Stimulated activated CD8-positive, alpha-beta memory T cell treated with anti-CD3 and anti-CD28 coated beads, Interleukin-2, amount 100 ng/mL, for 48 hours (primary cell): Measurements from ENCODE around the gene LAIR2.

Experiments
- DNase-seq, 2 donors: peaks; one replicate each; pipeline ENCODE4 v3.0.0-alpha.2; 2020; ENCODE audit warnings: low read depth in 2 of 2

Gene LAIR2, protein sequence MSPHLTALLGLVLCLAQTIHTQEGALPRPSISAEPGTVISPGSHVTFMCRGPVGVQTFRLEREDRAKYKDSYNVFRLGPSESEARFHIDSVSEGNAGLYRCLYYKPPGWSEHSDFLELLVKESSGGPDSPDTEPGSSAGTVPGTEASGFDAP

DNA sequence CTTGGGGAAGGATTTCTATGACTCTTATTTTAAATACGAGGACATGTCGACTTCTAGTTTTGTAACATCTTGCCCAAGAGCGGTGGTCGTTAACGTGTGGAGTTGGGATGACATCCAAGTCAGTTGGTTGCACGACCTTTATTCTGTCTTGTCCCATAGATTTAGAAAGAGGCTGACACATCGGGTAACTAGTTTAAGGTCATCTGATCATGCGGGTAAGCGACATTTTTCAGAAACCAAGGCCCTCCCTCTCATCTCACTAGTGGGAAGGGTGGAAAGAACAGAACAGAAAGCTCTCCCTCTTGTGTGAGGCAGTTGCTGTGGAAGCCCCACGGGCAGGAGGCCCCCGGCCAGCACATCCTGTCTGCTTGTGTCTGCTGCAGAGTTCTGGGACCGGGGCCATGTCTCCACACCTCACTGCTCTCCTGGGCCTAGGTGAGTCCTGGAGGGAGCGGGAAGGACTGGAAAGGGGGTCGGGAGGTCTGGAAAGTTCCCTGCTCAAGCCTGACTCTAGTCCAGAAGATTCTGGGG lies at the start of gene LAIR2:
LAIR2 (plus strand) TSS at position 314 of the 531 bp plus-strand sequence; CDS start at position 402, 88 bp downstream.
- DNase-seq = no peak

DNA sequence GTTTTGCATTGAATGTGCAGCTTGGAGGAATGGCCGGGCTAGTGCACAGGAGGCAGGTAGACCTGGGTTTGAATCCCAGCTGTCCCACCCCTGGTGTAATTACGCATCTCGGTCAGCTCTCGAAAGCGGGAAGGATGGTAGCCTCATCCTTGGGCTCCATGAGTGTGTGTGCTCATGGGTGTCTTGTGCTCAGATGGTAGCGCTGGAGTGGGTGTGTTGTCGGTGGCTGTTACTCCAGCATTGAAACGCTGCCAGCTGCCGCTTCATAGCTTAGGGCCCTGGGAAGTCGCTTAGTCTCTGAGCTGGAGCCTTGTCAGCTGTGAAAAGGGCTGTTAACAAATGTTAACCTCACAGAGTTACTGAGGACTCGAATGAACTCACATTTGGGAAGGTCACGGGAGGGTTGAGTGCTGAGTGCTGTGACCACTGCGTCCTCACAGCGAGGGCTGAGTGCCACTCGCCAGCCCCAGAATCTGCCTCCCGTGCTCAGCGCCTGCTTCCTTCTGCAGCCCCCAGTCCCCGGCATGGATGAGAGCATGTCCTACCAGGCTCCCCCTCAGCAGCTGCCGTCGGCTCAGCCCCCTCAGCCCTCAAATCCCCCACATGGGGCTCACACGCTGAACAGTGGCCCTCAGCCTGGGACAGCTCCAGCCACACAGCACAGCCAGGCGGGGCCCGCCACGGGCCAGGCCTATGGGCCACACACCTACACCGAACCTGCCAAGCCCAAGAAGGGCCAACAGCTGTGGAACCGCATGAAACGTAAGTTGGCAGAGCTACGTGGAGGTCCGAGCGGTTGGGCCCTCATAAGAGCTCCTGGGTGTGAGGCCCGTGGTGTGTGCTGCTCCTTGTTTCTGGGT lies 48.5 kb upstream of the LAIR2 start:
- DNase-seq = no peak

DNA sequence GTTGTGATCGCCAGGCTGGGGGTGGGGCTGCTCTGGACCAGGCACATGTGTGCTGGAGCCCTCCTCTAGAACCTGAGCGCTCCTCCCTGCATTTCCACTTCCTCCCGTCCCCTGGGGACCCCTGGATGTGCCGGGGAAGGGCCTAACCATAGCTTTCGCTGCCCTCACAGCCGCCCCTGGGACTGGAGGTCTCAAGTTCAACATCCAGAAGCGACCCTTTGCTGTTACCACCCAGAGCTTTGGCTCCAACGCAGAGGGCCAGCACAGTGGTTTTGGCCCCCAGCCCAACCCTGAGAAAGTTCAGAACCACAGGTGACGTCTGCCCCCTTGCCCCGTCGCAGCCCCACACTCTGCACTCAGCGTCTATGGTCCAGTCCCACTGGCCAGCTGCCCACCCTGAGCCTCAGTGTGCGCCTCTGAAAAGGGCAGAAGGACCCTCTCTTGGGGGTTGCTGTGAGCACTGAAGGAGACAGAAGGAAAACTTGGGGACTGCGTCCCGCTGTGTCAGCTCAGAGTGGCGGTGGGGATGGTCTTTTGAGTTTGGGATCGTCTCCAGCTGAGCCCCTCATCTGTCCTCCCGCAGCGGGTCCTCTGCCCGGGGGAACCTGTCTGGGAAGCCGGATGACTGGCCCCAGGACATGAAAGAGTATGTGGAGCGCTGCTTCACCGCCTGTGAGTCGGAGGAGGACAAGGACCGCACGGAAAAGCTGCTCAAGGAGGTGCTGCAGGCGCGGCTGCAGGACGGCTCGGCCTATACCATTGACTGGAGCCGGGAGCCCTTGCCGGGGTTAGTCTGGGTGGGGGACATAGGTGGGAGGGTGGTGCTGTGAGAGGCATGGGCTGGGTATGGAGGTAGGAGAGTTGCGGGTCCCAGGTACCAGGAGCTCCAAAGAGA lies 47.6 kb upstream of the LAIR2 start:
- DNase-seq = no peak

- DNase-seq = no peak
Observed at GRCh38 chr19:54455786-54456422, 46.7 kb upstream of the LAIR2 start.

DNA sequence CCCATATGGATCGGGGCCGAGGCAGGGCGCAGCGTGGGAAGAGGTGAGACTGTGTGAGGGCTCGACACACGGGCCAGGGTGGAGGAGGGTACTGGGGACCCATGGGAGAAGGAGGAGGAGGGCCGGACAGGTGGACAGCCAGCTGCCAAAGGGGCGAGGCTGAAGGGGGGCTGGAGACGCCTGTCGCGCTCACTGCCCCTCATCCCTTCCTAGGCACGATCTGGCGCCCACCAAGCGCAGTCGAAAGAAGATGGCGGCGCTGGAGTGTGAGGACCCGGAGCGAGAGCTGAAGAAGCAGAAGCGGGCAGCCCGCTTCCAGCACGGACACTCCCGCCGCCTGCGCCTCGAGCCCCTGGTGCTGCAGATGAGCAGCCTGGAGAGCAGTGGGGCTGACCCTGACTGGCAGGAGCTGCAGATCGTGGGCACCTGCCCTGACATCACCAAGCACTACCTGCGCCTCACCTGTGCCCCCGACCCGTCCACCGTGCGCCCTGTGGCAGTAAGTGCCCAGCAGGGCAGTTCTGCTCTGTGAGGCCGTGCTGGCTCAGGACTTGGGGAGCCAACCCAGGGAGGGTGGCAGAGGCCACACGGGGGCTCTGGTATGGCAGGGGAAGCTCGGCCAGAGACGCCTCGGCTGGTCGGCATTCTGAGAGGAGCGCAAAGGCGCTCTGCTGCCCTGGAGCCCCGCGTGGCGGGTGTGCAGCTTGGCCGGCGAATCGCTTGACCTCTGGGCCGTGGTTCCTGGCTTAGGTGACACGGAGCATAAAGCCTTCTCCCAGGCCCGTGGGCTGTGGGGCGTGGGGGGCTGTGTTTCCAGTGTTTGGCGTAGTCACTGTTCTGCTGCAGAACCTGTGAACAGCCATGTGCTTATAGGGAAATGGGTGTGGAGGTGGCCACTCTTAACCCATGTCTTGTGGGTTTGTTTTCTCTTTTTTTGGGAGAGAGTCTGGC lies 45.9 kb upstream of the LAIR2 start:
- no peak for DNase-seq

GRCh38 chr19:54457773-54458647 lies 44.6 kb upstream of the LAIR2 start:
- DNase-seq = no peak

DNA sequence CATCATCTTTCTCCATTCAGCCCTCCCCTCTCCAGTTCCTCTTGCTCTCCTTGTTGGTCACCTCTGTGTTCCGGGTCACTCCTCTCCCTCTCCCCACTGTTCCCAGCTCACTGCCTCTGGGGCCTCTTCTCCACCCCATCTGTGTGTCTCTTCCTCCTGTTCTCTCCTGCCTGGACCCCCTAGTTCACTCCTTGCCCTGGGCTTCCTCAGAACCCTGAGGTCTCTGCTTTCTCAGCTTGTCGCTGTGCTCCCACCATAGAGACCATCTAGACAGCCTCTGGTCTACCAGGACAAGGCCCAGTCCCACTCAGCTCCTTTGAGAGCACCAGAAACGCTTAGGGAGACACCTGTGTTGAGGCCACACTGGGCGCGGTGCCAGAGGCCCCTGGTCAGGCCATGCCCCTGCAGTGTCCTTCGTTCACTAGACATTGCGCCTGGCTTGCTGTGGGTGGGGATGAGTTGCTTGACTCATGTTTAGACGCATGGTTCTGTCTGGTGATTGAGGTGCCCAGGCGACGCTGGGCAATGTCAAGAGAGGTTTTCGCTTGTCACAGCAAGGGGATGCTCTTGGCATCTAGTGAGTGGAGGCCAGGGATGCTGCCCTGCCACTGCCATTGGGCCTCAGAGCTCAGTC lies 43.9 kb upstream of the LAIR2 start:
- DNase-seq = no peak

DNA sequence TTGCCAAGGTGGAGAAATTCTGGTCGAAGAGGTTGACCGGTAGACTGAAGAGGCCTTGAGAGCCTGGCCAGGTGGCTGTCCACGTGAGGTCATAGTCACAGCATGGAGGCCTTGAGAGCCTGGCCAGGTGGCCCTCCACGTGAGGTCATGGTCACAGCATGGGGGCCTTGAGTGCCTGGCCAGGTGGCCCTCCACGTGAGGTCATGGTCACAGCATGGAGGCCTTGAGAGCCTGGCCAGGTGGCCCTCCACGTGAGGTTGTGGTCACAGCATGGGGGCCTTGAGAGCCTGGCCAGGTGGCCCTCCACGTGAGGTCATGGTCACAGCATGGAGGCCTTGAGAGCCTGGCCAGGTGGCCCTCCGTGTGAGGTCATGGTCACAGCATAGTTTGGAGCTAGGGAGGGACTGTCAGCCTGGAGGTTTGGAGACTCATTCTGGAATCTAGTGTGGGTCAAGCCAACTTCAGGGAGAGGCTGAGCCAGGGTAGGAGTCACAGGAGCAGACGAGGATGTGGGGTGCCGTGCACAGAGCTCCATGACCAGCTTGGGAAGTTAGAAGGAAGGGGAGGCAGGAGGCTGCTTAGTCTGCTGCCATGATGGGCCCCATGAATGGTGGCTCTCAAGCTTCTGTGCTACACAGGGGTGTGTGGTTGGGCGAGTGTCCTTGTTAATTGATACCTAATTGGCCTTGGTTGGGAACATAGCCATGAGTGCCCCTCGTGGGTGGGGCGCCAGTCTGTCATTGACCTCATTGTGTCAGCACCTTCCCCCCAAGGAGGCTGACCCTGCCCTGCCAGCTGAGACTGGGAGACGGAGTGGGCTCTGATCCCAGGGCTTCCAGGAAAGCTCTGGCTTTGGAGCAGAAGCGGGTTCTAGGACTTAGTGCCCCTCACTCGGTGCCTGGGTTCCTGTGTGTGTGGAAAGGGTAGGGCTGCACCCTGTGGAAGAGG lies 43.1 kb upstream of the LAIR2 start:
- DNase-seq = no peak

- no peak for DNase-seq
Observed at GRCh38 chr19:54460230-54461005, 42.2 kb upstream of the LAIR2 start.

DNA sequence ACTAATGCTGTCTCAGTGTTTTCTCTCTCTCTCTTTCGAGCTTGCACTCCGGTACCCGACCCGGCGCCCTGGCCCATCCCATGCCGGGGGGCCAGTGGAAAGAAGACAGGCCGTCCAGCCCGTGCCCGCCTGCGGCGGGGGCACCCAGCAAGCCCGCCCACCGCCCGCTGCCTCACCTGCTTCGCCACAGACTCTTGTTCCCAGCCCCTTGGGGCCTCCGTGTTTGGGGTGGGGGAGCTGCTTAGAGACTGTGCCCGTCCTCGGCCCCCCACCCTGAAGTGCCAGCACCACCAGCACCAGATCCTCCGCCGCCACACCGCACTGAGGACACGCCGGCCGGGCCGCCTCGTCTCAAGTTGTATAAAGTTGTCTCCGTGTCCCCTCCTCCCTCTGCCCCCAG lies 41.4 kb upstream of the LAIR2 start:
- DNase-seq = no peak

- DNase-seq = no peak
Observed at GRCh38 chr19:54461613-54462012, 41.0 kb upstream of the LAIR2 start.

- no peak for DNase-seq
Observed at GRCh38 chr19:54462047-54462654, 40.5 kb upstream of the LAIR2 start.

DNA sequence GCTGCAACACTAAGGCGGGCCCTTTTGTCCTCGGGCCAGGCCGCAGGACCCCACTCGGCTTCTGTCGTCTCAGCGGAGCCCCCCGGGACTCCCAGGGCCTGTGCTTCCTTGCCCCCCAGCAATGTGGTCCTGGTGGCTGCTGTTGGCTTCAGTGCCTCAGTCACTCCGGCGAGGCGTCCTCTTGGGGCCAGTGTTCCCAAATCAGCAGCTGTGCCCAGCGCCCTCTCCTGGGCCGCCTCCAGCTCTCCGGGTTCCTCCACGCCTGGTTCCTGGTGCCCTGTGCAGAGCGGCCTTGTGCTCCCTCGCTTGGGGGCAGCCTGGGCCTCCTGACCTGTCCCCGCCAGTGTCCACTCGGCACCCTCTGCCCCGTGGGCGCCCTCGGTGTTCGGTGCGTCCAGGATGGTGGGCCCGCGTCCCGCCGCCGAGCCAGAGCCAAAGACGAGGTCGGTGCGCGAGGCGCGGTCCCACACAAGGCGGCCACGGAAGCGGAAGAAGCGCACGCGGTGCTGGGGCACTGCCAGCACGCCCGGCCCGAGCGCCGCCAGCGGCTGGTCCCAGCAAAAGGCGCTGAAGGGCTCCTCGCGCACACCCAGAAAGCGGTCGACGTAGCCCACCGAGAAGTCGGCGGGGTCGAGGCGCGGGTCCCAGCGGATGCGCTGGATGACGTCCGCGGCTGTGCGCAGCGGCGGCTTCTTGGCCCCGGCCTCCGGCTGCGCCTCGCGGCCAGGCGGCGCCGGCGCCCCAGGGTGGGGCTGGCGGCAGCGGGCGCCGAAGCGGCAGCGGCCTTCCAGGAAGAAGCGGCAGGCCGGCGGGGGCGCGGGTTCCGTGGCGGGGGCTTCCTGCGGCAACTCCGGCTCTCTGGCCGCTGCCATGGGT lies 39.7 kb upstream of the LAIR2 start:
- DNase-seq = peak; percentile 37 to 48

GRCh38 chr19:54463531-54464043 lies 39.0 kb upstream of the LAIR2 start, which contains the start of gene LENG9:
LENG9 (minus strand) TSS chr19:54463778; CDS start chr19:54463526, 252 bp downstream.
- peak; percentile 94 to 96 for DNase-seq

DNA sequence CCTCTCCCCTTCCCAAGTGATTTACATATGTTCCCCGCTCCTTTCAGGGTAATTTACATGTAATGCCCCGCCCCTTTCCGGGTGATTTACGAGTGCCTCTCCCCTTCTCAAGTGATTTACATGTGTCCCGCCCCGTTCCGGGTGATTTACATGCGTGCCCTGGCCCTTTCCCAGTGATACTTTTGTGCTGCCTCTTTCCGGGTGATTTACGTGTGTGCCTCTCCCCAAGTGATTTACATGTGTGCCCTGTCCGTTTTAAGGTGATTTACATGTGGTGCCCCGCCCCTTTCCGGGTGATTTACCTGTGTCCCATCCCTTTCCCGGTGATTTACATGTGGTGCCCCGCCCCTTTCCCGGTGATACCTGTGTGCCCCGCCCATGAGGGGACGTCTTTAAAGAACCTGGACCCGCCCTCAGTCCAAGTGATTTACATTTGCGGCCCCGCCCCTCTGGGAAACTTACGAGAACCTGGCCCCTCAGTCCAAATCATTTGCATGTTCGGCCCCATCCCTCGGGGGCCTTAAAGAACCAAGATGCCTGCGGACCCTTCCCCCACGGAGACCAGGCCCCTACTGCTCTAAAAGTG lies 38.5 kb upstream of the LAIR2 start:
- peak; percentile 68 to 92 for DNase-seq
